K562 (cell line): ENCODE results near the gene PATL2. TPM values are rescaled to one million over a fixed set of nuclear protein-coding genes. Genes with fewer than 3 reads are reported as not detected.

Source experiments
- ATAC-seq: fragments of 200-7000 bp; cut with Tn5 transposase; 3 replicates; pipeline ENCODE4 v1.9.1; 2020; ENCODE audit warnings: moderate library complexity
- BruUV-seq: library from RNA; stranded (reverse); fragments of 400-500 nt; replicated peaks from 2 replicates; lab custom pipeline; 2021; lab: Mats Ljungman, UMichigan
- CTCF ChIA-PET: fragments of 300-600 bp; formaldehyde crosslinking; extraction: SDS; loops from one replicate; lab custom pipeline; 2021; ENCODE audit warnings: low intra/inter-chr PET ratio; lab: Yijun Ruan, JAX
- POLR2A ChIA-PET: fragments of 300-600, 350-650 bp; sonication (Branson Sonifier 250); formaldehyde crosslinking; extraction: SDS; loops from one replicate; lab custom pipeline; 2021; ENCODE audit warnings: antibody characterized with exemption, inconsistent platforms; lab: Yijun Ruan, JAX
- DNase-seq, 4 experiments: peaks; one replicate each; pipeline versions ENCODE4 v3.0.0 to v3.0.0-alpha.2; 2011 to 2018; ENCODE audit warnings: low spot score in 3 of 4, mixed read lengths in 3 of 4; ENCODE audit errors: extremely low read depth in 1 of 4
- FAIRE-seq: peaks from 2 replicates; lab custom pipeline; 2011; peaks lifted over from hg19 to GRCh38; lab: Jason Lieb, UNC
- H2AFZ ChIP-seq: 2 replicates; pipeline ENCODE4 v1.6.0; 2011; ENCODE audit warnings: low read depth, low read length, control low read depth, inconsistent platforms
- H3K27ac ChIP-seq: fragments of 200-600 bp; 3 replicates; pipeline ENCODE4 v1.8.0; 2011; ENCODE audit warnings: low read depth, mild to moderate bottlenecking, control low read depth, inconsistent platforms, low read length, moderate library complexity, mixed read lengths; ENCODE audit errors: extremely low read depth
- H3K27me3 ChIP-seq, 2 experiments: fragments of 300-600 bp in 1 of 2; 2 replicates in 1 of 2; 3 replicates in 1 of 2; pipeline versions ENCODE4 v1.6.0 to v1.8.0; 2011; ENCODE audit warnings: inconsistent platforms in 2 of 2, low read length in 2 of 2, mild to moderate bottlenecking in 1 of 2, mixed read lengths in 1 of 2, moderate library complexity in 1 of 2; ENCODE audit not compliant: control insufficient read depth in 2 of 2, insufficient read depth in 2 of 2
- H3K36me3 ChIP-seq: fragments of 300-600 bp; 3 replicates; pipeline ENCODE4 v1.8.0; 2011; ENCODE audit warnings: mild to moderate bottlenecking, low read length, inconsistent platforms; ENCODE audit not compliant: control insufficient read depth, insufficient read depth
- H3K4me1 ChIP-seq, 2 experiments: fragments of 200-600 bp in 1 of 2; replicated peaks in 1 of 2; 2 replicates in 1 of 2; 3 replicates in 1 of 2; pipeline versions ENCODE4 v1.5.1 to v1.8.0; 2011; ENCODE audit warnings: inconsistent platforms in 2 of 2, low read length in 2 of 2, mild to moderate bottlenecking in 1 of 2, mixed read lengths in 1 of 2, moderate library complexity in 1 of 2; ENCODE audit not compliant: control insufficient read depth in 2 of 2, insufficient read depth in 2 of 2
- H3K4me2 ChIP-seq: 2 replicates; pipeline ENCODE4 v1.6.1; 2011; ENCODE audit warnings: low read length, control low read depth, inconsistent platforms, mixed read lengths; ENCODE audit not compliant: insufficient read depth
- H3K4me3 ChIP-seq: fragments of 200-600 bp; sonication (generic), shearing (Covaris generic); 2 replicates; pipeline ENCODE4 v1.5.1; 2016; ENCODE audit warnings: control low read depth, inconsistent platforms
- H3K79me2 ChIP-seq: fragments of 200-600 bp; 3 replicates; pipeline ENCODE4 v1.8.0; 2011; ENCODE audit warnings: low read length, inconsistent platforms; ENCODE audit not compliant: control insufficient read depth, insufficient read depth
- H3K9ac ChIP-seq, 2 experiments: 2 replicates each; pipeline versions ENCODE4 v1.6.0 to v1.6.1; 2011; ENCODE audit warnings: low read depth in 2 of 2, low read length in 2 of 2, control low read depth in 1 of 2, inconsistent platforms in 1 of 2, mild to moderate bottlenecking in 1 of 2, mixed read lengths in 1 of 2; ENCODE audit not compliant: insufficient read depth in 1 of 2
- H3K9me1 ChIP-seq: one replicate; pipeline ENCODE4 v1.6.0; 2011; ENCODE audit warnings: inconsistent platforms, mild to moderate bottlenecking, low read length, moderate library complexity; ENCODE audit not compliant: control insufficient read depth, insufficient read depth
- H3K9me3 ChIP-seq: replicated peaks from 2 replicates; pipeline ENCODE4 v1.5.1; 2011; ENCODE audit warnings: low read depth, low read length, inconsistent platforms; ENCODE audit not compliant: control insufficient read depth, insufficient read depth
- H4K20me1 ChIP-seq: replicated peaks from 2 replicates; pipeline ENCODE4 v1.6.1; 2011; ENCODE audit warnings: low read length, inconsistent platforms, mixed read lengths; ENCODE audit not compliant: control insufficient read depth, insufficient read depth
- ARID3B ChIP-seq: fragments of 250-450 bp; sonication (Bioruptor Pico); IDR thresholded peaks from 2 replicates; pipeline ENCODE4 v1.4.0; 2020; ENCODE audit warnings: borderline replicate concordance
- CAMTA2 ChIP-seq: fragments of 250-450 bp; sonication (Bioruptor Pico); conservative IDR thresholded peaks from 2 replicates; pipeline ENCODE4 v1.5.1; 2022
- DIDO1 ChIP-seq: fragments of 450-650 bp; IDR thresholded peaks from 2 replicates; pipeline ENCODE4 v1.6.1; 2016; ENCODE audit warnings: low read depth, missing biosample characterization, missing genetic modification characterization
- ELK1 ChIP-seq: sonication (generic); formaldehyde crosslinking; IDR thresholded peaks from 2 replicates; pipeline ENCODE4 v1.8.1; 2022; ENCODE audit warnings: missing genetic modification reagents
- FOXJ3 ChIP-seq: sonication (generic); formaldehyde crosslinking; IDR thresholded peaks from 2 replicates; pipeline ENCODE4 v1.4.0; 2020; ENCODE audit warnings: mild to moderate bottlenecking, missing genetic modification reagents
- IRF2 ChIP-seq: sonication (generic); formaldehyde crosslinking; IDR thresholded peaks from 2 replicates; pipeline ENCODE4 v1.8.1; 2022; ENCODE audit warnings: mild to moderate bottlenecking, missing genetic modification reagents
- NUFIP1 ChIP-seq: fragments of 450-650 bp; IDR thresholded peaks from 2 replicates; pipeline ENCODE4 v1.6.1; 2018; ENCODE audit not compliant: partially characterized antibody
- RBM17 ChIP-seq: fragments of 200-400 bp; formaldehyde crosslinking; IDR thresholded peaks from 2 replicates; pipeline ENCODE4 v1.6.1; 2017; ENCODE audit warnings: low read depth, mild to moderate bottlenecking, low read length, borderline replicate concordance
- SFPQ ChIP-seq: fragments of 200-400 bp; formaldehyde crosslinking; IDR thresholded peaks from 2 replicates; pipeline ENCODE4 v1.6.1; 2017; ENCODE audit warnings: mild to moderate bottlenecking, low read depth, low read length, moderate library complexity
- SMAD4 ChIP-seq: fragments of 250-450 bp; sonication (Bioruptor Pico); conservative IDR thresholded peaks from 2 replicates; pipeline ENCODE4 v1.8.0; 2021; ENCODE audit warnings: inconsistent platforms, mild to moderate bottlenecking, moderate library complexity
- SMARCA4 ChIP-seq: fragments of 450-650 bp; IDR thresholded peaks from 2 replicates; pipeline ENCODE4 v1.6.1; 2016
- TCFL5 ChIP-seq: fragments of 250-450 bp; sonication (Bioruptor Pico); conservative IDR thresholded peaks from 2 replicates; pipeline ENCODE4 v1.6.1; 2021; ENCODE audit warnings: mild to moderate bottlenecking, moderate library complexity, matching md5 sums
- THAP7 ChIP-seq: fragments of 250-450 bp; sonication (Bioruptor Pico); IDR thresholded peaks from 2 replicates; pipeline ENCODE4 v1.5.0; 2021
- THRB ChIP-seq: fragments of 450-650 bp; formaldehyde crosslinking; conservative IDR thresholded peaks from 2 replicates; pipeline ENCODE4 v1.4.0; 2022; ENCODE audit warnings: mild to moderate bottlenecking, missing genetic modification characterization
- U2AF2 ChIP-seq: fragments of 200-400 bp; formaldehyde crosslinking; optimal IDR thresholded peaks from 2 replicates; pipeline ENCODE3; 2017; ENCODE audit warnings: low read depth, mild to moderate bottlenecking, low read length
- ZKSCAN1 ChIP-seq: fragments of 150-350 bp; IDR thresholded peaks from 2 replicates; pipeline ENCODE4 v1.6.1; 2016; ENCODE audit warnings: low read depth, low read length
- WGBS: fragments of 100-300 bp; shearing (Covaris generic); methylation state at CpG from one replicate; pipeline ENCODE4 v1.1.6; 2016; ENCODE audit warnings: low coverage, mixed read lengths; ENCODE audit not compliant: insufficient coverage; ENCODE audit errors: missing lambda C conversion rate; 5-methylcytosine and 5-hydroxymethylcytosine counted together
- in situ Hi-C: fragments of 300-500 bp; cut with MboI; formaldehyde crosslinking; loops from 4 replicates; pipeline ENCODE4 v1.15.0; 2018; ENCODE audit warnings: inconsistent platforms, mixed read lengths
- intact Hi-C: fragments of 100-400 bp; cut with micrococcal nuclease; formaldehyde crosslinking; loops from 2 replicates; pipeline ENCODE4 v1.14.2; 2022
- polyA plus RNA-seq, 8 experiments: library from polyadenylated mRNA; depleted of rRNA in 4 of 8; stranded (reverse) in 5 of 8; unstranded in 3 of 8; fragments of >200 nt; fragmentation: Nextera tagmentation in 2 of 8; fragmentation: Illumina TruSeq in 1 of 8; extraction: Ambion mirVana in 2 of 8; extraction: Trizol in 1 of 8; gene quantifications; 2 replicates each; pipeline versions ENCODE4 v1.2.1 to v1.2.3, GENCODE V29; 2011 to 2014; ENCODE audit warnings: inconsistent platforms in 1 of 8, missing spikeins in 1 of 8
- total RNA-seq, 7 experiments: library from RNA; depleted of rRNA in 6 of 7; stranded (reverse); fragments of >200 nt in 6 of 7; fragmentation: Illumina TruSeq in 2 of 7; extraction: Trizol in 2 of 7; gene quantifications; 2 replicates each; pipeline versions ENCODE4 v1.2.1 to v1.2.3, GENCODE V29; 2011 to 2021; ENCODE audit warnings: low replicate concordance in 1 of 7

Gene PATL2
- total and polyA plus RNA-seq, 9 of the 15 experiments (the other 6 are each of a cell fraction or from before 2014, with no cell fraction given): 0.42 to 1.1 (median 0.86) TPM

DNA sequence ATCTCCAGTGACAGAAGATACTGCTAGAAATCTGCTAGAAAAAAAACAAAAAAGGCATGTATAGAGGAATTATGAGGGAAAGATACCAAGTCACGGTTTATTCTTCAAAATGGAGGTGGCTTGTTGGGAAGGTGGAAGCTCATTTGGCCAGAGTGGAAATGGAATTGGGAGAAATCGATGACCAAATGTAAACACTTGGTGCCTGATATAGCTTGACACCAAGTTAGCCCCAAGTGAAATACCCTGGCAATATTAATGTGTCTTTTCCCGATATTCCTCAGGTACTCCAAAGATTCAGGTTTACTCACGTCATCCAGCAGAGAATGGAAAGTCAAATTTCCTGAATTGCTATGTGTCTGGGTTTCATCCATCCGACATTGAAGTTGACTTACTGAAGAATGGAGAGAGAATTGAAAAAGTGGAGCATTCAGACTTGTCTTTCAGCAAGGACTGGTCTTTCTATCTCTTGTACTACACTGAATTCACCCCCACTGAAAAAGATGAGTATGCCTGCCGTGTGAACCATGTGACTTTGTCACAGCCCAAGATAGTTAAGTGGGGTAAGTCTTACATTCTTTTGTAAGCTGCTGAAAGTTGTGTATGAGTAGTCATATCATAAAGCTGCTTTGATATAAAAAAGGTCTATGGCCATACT, 4.1 kb upstream of the PATL2 start:
- no TSS peak for BruUV-seq
- TF ChIP-seq RBM17 (no peak), TCFL5 (CRISPR knock-in tag) (no peak), SMARCA4 (no peak), IRF2 (CRISPR knock-in tag) (no peak), SMAD4 (CRISPR knock-in tag) (no peak), THRB (CRISPR knock-in tag) (no peak), SFPQ (no peak), FOXJ3 (CRISPR knock-in tag) (no peak), CAMTA2 (CRISPR knock-in tag) (no peak), NUFIP1 (no peak), ELK1 (CRISPR knock-in tag) (no peak), ARID3B (no peak), ZKSCAN1 (no peak), U2AF2 (no peak), DIDO1 (no peak), THAP7 (CRISPR knock-in tag) (no peak)
- WGBS: 94% methylated on average over 6 of the region's 6 CpGs

More for the DNA sequence above, 4.1 kb upstream of the PATL2 start:
- POLR2A ChIA-PET: interaction anchor here (1.0 to 5.4 kb wide), 2 partner anchors 10 to 13 kb away, joined by 3 to 136 read pairs; no protein-coding TSS in a partner anchor
- 0 out of 2 replicates have a peak, but pooled peaks cover 4% of the 10 kb centered on the region for H4K20me1 ChIP-seq
- intact Hi-C loops (loop anchor here (10.0 kb wide), 2 partner anchors 130 to 210 kb away; no protein-coding TSS in a partner anchor), in situ Hi-C loops (no loop called here)
- CTCF ChIA-PET: no interaction called here
- no peak overlapping the region for H3K4me3 ChIP-seq
- ATAC-seq (no peak), FAIRE-seq (no peak), DNase-seq (no peak)
- peaks cover 49% of the 10 kb centered on the region for H3K79me2 ChIP-seq
- peaks cover 3% of the 10 kb centered on the region for H3K9me1 ChIP-seq
- H3K27me3 ChIP-seq: no peaks in the 10 kb centered on the region
- no peak overlapping the region for H3K9ac ChIP-seq
- H2AFZ ChIP-seq: no peak overlapping the region
- H3K36me3 ChIP-seq: peaks cover 49% of the 10 kb centered on the region
- peaks cover 5 to 9% of the 10 kb centered on the region in 2 experiments; a peak in 4 of 5 replicates for H3K4me1 ChIP-seq
- H3K4me2 ChIP-seq: no peak overlapping the region
- no peaks in the 10 kb centered on the region for H3K9me3 ChIP-seq
- no peak overlapping the region for H3K27ac ChIP-seq
